ENCODE results near the gene MCF2L2.

GRCh38 chr3:183275937-183276336 is 152.5 kb downstream of the MCF2L2 start:
- TF ChIP-seq CTCF (IDR thresholded peaks at IDR 0.05): no peak
- TF ChIP-seq POLR2A (IDR thresholded peaks at IDR 0.05): no peak
